Measurements from ENCODE around the gene HEYL.

Gene HEYL

GRCh38 chr1:39683591-39684312, 44.3 kb upstream of the HEYL start:
- no peak for DNase-seq (ENCODE audit: low read depth)
- no peak for TF ChIP-seq CTCF (IDR thresholded peaks at IDR 0.05; ENCODE audit: low read depth, low read length, missing control alignments)
- no peak overlapping the region for H3K4me3 ChIP-seq (ENCODE audit: low read depth, low read length)

- TF ChIP-seq CTCF (IDR thresholded peaks at IDR 0.05; ENCODE audit: low read depth, low read length, missing control alignments), result no peak
- DNase-seq (ENCODE audit: low read depth), result no peak
- no peak overlapping the region for H3K4me3 ChIP-seq (ENCODE audit: low read depth, low read length)
Measured at GRCh38 chr1:39681999-39682398, 42.6 kb upstream of the HEYL start.

GRCh38 chr1:39681294-39681693, 41.9 kb upstream of the HEYL start:
- no peak for TF ChIP-seq CTCF (IDR thresholded peaks at IDR 0.05; ENCODE audit: low read depth, low read length, missing control alignments)
- DNase-seq (ENCODE audit: low read depth), result no peak
- H3K4me3 ChIP-seq (ENCODE audit: low read depth, low read length), result no peak overlapping the region

- DNase-seq (ENCODE audit: low read depth), result no peak
- H3K4me3 ChIP-seq (ENCODE audit: low read depth, low read length), result no peak overlapping the region
- no peak for TF ChIP-seq CTCF (IDR thresholded peaks at IDR 0.05; ENCODE audit: low read depth, low read length, missing control alignments)
Measured at GRCh38 chr1:39680751-39681150, 41.3 kb upstream of the HEYL start.

- no peak for DNase-seq (ENCODE audit: low read depth)
- TF ChIP-seq CTCF (IDR thresholded peaks at IDR 0.05; ENCODE audit: low read depth, low read length, missing control alignments), result no peak
- H3K4me3 ChIP-seq (ENCODE audit: low read depth, low read length), result no peak overlapping the region
Measured at GRCh38 chr1:39679821-39680220, 40.4 kb upstream of the HEYL start.

- H3K4me3 ChIP-seq (ENCODE audit: low read depth, low read length), result no peak overlapping the region
- no peak for TF ChIP-seq CTCF (IDR thresholded peaks at IDR 0.05; ENCODE audit: low read depth, low read length, missing control alignments)
- no peak for DNase-seq (ENCODE audit: low read depth)
Measured at GRCh38 chr1:39678889-39679288, 39.4 kb upstream of the HEYL start.

GRCh38 chr1:39677645-39678044, 38.2 kb upstream of the HEYL start:
- no peak for DNase-seq (ENCODE audit: low read depth)
- H3K4me3 ChIP-seq (ENCODE audit: low read depth, low read length), result no peak overlapping the region
- TF ChIP-seq CTCF (IDR thresholded peaks at IDR 0.05; ENCODE audit: low read depth, low read length, missing control alignments), result no peak
